HepG2 (cell line): ENCODE results near the gene CEP131. TPM values are rescaled to one million over a fixed set of nuclear protein-coding genes. Genes with fewer than 3 reads are reported as not detected.

Experiments used
- BRD4 ChIP-seq: sonication (generic); formaldehyde crosslinking; IDR thresholded peaks from 2 replicates; pipeline ENCODE4 v1.4.0; 2020; ENCODE audit warnings: missing genetic modification reagents
- DPF2 ChIP-seq: sonication (generic); formaldehyde crosslinking; IDR thresholded peaks from 2 replicates; pipeline ENCODE4 v1.4.0; 2020; ENCODE audit warnings: mild to moderate bottlenecking, low read depth, missing genetic modification reagents, borderline replicate concordance
- HES4 ChIP-seq: sonication (generic); formaldehyde crosslinking; IDR thresholded peaks from 2 replicates; pipeline ENCODE4 v1.9.0; 2021; ENCODE audit warnings: mild to moderate bottlenecking, missing genetic modification reagents, borderline replicate concordance
- KLF11 ChIP-seq: IDR thresholded peaks from 2 replicates; pipeline ENCODE4 v1.6.1; 2016; ENCODE audit warnings: missing compliant biosample characterization
- KLF12 ChIP-seq: sonication (generic); formaldehyde crosslinking; IDR thresholded peaks from 2 replicates; pipeline ENCODE4 v1.4.0; 2020; ENCODE audit warnings: missing genetic modification reagents, borderline replicate concordance
- MIER3 ChIP-seq: IDR thresholded peaks from 2 replicates; pipeline ENCODE4 v1.6.1; 2016; ENCODE audit warnings: missing compliant biosample characterization, borderline replicate concordance
- MTA3 ChIP-seq: sonication (generic); formaldehyde crosslinking; IDR thresholded peaks from 2 replicates; pipeline ENCODE4 v1.4.0; 2020; ENCODE audit warnings: missing genetic modification reagents
- NR2C2 ChIP-seq: sonication (generic); formaldehyde crosslinking; IDR thresholded peaks from 2 replicates; pipeline ENCODE4 v1.4.0; 2020; ENCODE audit warnings: missing genetic modification reagents, mild to moderate bottlenecking, moderate library complexity, borderline replicate concordance
- RBFOX2 ChIP-seq: fragments of 200-400 bp; formaldehyde crosslinking; IDR thresholded peaks from 2 replicates; pipeline ENCODE4 v1.6.1; 2017; ENCODE audit warnings: low read depth, mild to moderate bottlenecking, low read length
- RELA ChIP-seq: sonication (generic); formaldehyde crosslinking; IDR thresholded peaks from 2 replicates; pipeline ENCODE4 v1.4.0; 2020; ENCODE audit warnings: missing genetic modification reagents
- SALL1 ChIP-seq: sonication (generic); formaldehyde crosslinking; IDR thresholded peaks from 2 replicates; pipeline ENCODE4 v1.8.0; 2022; ENCODE audit warnings: mild to moderate bottlenecking, missing genetic modification reagents
- SNAI1 ChIP-seq: sonication (generic); formaldehyde crosslinking; IDR thresholded peaks from 2 replicates; pipeline ENCODE4 v1.5.0; 2020; ENCODE audit warnings: mild to moderate bottlenecking, missing genetic modification reagents, borderline replicate concordance
- TBX2 ChIP-seq: sonication (generic); formaldehyde crosslinking; IDR thresholded peaks from 2 replicates; pipeline ENCODE4 v1.5.0; 2020; ENCODE audit warnings: missing genetic modification reagents, mild to moderate bottlenecking, borderline replicate concordance
- ZNF12 ChIP-seq: sonication (generic); formaldehyde crosslinking; IDR thresholded peaks from 2 replicates; pipeline ENCODE4 v1.5.0; 2020; ENCODE audit warnings: missing genetic modification reagents
- ZNF121 ChIP-seq: sonication (generic); formaldehyde crosslinking; IDR thresholded peaks from 2 replicates; pipeline ENCODE4 v1.5.0; 2020; ENCODE audit warnings: mild to moderate bottlenecking, missing genetic modification reagents
- ZNF234 ChIP-seq: sonication (generic); formaldehyde crosslinking; conservative IDR thresholded peaks from 2 replicates; pipeline ENCODE4 v1.5.1; 2020; ENCODE audit warnings: mild to moderate bottlenecking, missing genetic modification reagents
- ZNF263 ChIP-seq: sonication (generic); formaldehyde crosslinking; IDR thresholded peaks from 2 replicates; pipeline ENCODE4 v1.4.0; 2020; ENCODE audit warnings: missing genetic modification reagents
- ZNF572 ChIP-seq: sonication (generic); formaldehyde crosslinking; IDR thresholded peaks from 2 replicates; pipeline ENCODE4 v1.5.1; 2020; ENCODE audit warnings: mild to moderate bottlenecking, missing genetic modification reagents
- ZSCAN9 ChIP-seq: IDR thresholded peaks from 2 replicates; pipeline ENCODE4 v1.6.1; 2016; ENCODE audit warnings: borderline replicate concordance
- polyA plus RNA-seq, 8 experiments: library from polyadenylated mRNA; depleted of rRNA in 3 of 8; stranded (reverse) in 7 of 8; unstranded in 1 of 8; fragments of >200 nt; fragmentation: Illumina TruSeq in 4 of 8; extraction: Trizol in 4 of 8; gene quantifications; 2 replicates each; pipeline versions ENCODE4 v1.2.1 to v1.2.3, GENCODE V29; 2011 to 2016; ENCODE audit warnings: low read depth in 4 of 8, missing spikeins in 1 of 8, mixed read lengths in 1 of 8; ENCODE audit not compliant: insufficient read depth in 1 of 8
- total RNA-seq, 5 experiments: library from RNA; depleted of rRNA; stranded (reverse); fragments of >200 nt; fragmentation: Illumina TruSeq; extraction: Trizol; gene quantifications; 2 replicates each; pipeline ENCODE4 v1.2.3, GENCODE V29; 2016; ENCODE audit warnings: low read depth in 1 of 5
- TF ChIP-seq, protein P1 (sequence below): IDR thresholded peaks from 2 replicates; pipeline ENCODE4 v1.6.1; 2016; ENCODE audit warnings: missing genetic modification reagents, missing compliant biosample characterization
- TF ChIP-seq, protein P2 (sequence below): sonication (generic); formaldehyde crosslinking; IDR thresholded peaks from 2 replicates; pipeline ENCODE4 v1.8.0; 2022; ENCODE audit warnings: missing genetic modification reagents, mild to moderate bottlenecking, inconsistent platforms, borderline replicate concordance
- TF ChIP-seq, protein P3 (sequence below): sonication (generic); IDR thresholded peaks from 2 replicates; pipeline ENCODE4 v1.6.1; 2016; ENCODE audit warnings: low read depth, borderline replicate concordance
- TF ChIP-seq, protein P4 (sequence below): sonication (generic); formaldehyde crosslinking; IDR thresholded peaks from 2 replicates; pipeline ENCODE4 v1.9.0; 2022; ENCODE audit warnings: missing genetic modification reagents, mild to moderate bottlenecking, borderline replicate concordance
- TF ChIP-seq, protein P5 (sequence below): sonication (generic); formaldehyde crosslinking; IDR thresholded peaks from 2 replicates; pipeline ENCODE4 v1.4.0; 2020; ENCODE audit warnings: missing genetic modification reagents, low read depth, mild to moderate bottlenecking, borderline replicate concordance

CEP131 gene
- total and polyA plus RNA-seq, 2 of the 13 experiments (the other 11 are each of a cell fraction or from before 2014, with no cell fraction given) = 5.0 to 16.8 TPM

DNA sequence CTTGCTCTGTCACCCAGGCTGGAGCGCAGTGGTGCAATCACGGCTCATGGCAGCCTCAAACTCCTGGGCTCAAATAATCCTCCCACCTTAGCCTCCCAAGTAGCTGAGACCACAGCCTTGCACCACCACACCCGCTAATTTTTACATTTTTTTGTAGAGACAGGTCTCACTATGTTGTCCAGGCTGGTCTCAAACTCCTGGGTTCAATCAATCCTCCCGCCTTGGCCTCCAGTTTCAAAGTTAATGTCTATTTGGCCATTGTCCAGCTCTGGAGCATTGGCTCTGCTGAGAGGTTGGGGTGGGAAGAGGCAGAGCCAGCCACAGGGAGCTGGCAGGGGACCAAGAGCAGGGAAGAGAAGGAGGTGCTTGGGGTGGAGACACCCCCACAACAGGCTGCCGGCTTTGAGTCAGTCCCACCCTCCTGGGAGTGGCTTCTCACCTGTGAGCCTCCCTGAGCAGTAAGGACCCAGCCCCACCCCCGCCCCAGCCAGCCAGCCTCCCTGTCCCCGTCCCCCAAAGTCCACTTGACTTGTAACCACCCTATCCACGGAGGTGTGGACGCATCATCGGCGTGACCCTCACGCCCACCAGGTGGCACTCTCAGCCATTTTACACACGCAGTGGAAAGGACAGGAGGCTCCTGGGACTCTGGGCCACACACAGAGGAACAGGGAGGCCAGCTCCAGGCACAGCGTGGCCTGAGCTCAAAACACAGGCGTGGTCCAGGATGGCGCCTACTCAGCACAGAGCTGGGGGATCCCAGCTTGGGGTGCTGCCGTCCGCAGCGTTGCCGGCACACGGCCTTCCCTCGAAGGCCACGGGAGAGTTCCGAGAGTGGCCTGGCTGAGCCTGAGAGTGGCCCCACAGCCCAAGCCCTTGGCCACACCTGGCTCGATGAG is 80.2 kb downstream of the CEP131 start (continued):
- TF ChIP-seq ZNF263 (peak; percentile 36; the same call in 1 of the 2 replicates), ZNF12 (CRISPR knock-in tag) (0 out of 2 replicates have a peak, but pooled peaks have one; percentile 25), ZNF234 (CRISPR knock-in tag) (no peak), NR2C2 (peak; percentile 42; the same call in 1 of the 2 replicates), SNAI1 (CRISPR knock-in tag) (no peak), MIER3 (0 out of 2 replicates have a peak, but pooled peaks have one; percentile 32), RBFOX2 (0 out of 2 replicates have a peak, but pooled peaks have one; percentile 29), SALL1 (CRISPR knock-in tag) (peak; percentile 67; the same call in 1 of the 2 replicates), DPF2 (CRISPR knock-in tag) (no peak), MTA3 (CRISPR knock-in tag) (no peak), BRD4 (CRISPR knock-in tag) (no peak), ZNF572 (CRISPR knock-in tag) (peak; percentile 66; the same call in 1 of the 2 replicates), HES4 (CRISPR knock-in tag) (0 out of 2 replicates have a peak, but pooled peaks have one; percentile 71), ZNF121 (CRISPR knock-in tag) (peak; percentile 45; the same call in 1 of the 2 replicates), TBX2 (CRISPR knock-in tag) (peak; percentile 40; the same call in 1 of the 2 replicates), KLF11 (CRISPR knock-in tag) (0 out of 2 replicates have a peak, but pooled peaks have one; percentile 57), ZSCAN9 (peak; percentile 79; the same call in 1 of the 2 replicates), RELA (CRISPR knock-in tag) (no peak), KLF12 (CRISPR knock-in tag) (no peak)
- TF ChIP-seq, protein P1, sequence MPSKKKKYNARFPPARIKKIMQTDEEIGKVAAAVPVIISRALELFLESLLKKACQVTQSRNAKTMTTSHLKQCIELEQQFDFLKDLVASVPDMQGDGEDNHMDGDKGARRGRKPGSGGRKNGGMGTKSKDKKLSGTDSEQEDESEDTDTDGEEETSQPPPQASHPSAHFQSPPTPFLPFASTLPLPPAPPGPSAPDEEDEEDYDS = 0 out of 2 replicates have a peak, but pooled peaks have one; percentile 28
- TF ChIP-seq, protein P2, sequence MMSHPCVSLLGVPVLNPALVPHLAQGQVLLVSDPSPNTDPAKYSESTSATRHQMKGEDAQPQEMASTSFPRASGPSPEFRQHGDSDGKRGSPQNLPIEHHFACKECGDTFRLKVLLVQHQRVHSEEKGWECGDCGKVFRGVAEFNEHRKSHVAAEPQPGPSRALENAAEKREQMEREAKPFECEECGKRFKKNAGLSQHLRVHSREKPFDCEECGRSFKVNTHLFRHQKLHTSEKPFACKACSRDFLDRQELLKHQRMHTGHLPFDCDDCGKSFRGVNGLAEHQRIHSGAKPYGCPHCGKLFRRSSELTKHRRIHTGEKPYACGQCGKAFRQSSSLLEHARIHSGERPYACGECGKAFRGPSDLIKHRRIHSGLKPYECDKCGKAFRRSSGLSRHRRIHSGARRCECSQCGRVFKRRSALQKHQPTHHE (CRISPR knock-in tag) = no peak
- TF ChIP-seq, protein P3, sequence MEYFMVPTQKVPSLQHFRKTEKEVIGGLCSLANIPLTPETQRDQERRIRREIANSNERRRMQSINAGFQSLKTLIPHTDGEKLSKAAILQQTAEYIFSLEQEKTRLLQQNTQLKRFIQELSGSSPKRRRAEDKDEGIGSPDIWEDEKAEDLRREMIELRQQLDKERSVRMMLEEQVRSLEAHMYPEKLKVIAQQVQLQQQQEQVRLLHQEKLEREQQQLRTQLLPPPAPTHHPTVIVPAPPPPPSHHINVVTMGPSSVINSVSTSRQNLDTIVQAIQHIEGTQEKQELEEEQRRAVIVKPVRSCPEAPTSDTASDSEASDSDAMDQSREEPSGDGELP = no peak
- TF ChIP-seq, protein P4, sequence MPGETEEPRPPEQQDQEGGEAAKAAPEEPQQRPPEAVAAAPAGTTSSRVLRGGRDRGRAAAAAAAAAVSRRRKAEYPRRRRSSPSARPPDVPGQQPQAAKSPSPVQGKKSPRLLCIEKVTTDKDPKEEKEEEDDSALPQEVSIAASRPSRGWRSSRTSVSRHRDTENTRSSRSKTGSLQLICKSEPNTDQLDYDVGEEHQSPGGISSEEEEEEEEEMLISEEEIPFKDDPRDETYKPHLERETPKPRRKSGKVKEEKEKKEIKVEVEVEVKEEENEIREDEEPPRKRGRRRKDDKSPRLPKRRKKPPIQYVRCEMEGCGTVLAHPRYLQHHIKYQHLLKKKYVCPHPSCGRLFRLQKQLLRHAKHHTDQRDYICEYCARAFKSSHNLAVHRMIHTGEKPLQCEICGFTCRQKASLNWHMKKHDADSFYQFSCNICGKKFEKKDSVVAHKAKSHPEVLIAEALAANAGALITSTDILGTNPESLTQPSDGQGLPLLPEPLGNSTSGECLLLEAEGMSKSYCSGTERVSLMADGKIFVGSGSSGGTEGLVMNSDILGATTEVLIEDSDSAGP (CRISPR knock-in tag) = peak; percentile 86
- TF ChIP-seq, protein P5, sequence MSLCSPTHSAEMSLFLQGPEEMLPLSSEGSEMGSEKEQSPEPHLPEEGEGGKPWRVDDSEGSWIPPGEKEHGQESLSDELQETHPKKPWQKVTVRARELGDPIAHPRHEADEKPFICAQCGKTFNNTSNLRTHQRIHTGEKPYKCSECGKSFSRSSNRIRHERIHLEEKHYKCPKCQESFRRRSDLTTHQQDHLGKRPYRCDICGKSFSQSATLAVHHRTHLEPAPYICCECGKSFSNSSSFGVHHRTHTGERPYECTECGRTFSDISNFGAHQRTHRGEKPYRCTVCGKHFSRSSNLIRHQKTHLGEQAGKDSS (CRISPR knock-in tag) = peak; percentile 38; the same call in 1 of the 2 replicates
